ENCODE measurements around the gene TMTC1.

The TMTC1 gene

GRCh38 chr12:29589851-29590250, 193.9 kb downstream of the TMTC1 start:
- Histone ChIP-seq H3K4me1 (ENCODE audit: control insufficient read depth, insufficient read depth, low read length) (no peaks in the 10 kb centered on the region), H3K27me3 (ENCODE audit: control insufficient read depth, insufficient read depth, low read length) (no peaks in the 10 kb centered on the region), H3K36me3 (ENCODE audit: control insufficient read depth, insufficient read depth, low read length) (no peaks in the 10 kb centered on the region), H3K4me3 (ENCODE audit: low read length) (no peak overlapping the region), H3K9ac (ENCODE audit: low read length) (no peak overlapping the region), H3K9me3 (ENCODE audit: control insufficient read depth, low read length) (no peaks in the 10 kb centered on the region)

- H3K9ac ChIP-seq (ENCODE audit: low read length): no peak overlapping the region
- no peaks in the 10 kb centered on the region for H3K4me1 ChIP-seq (ENCODE audit: control insufficient read depth, insufficient read depth, low read length)
- no peak overlapping the region for H3K4me3 ChIP-seq (ENCODE audit: low read length)
- no peaks in the 10 kb centered on the region for H3K9me3 ChIP-seq (ENCODE audit: control insufficient read depth, low read length)
- no peaks in the 10 kb centered on the region for H3K27me3 ChIP-seq (ENCODE audit: control insufficient read depth, insufficient read depth, low read length)
- no peaks in the 10 kb centered on the region for H3K36me3 ChIP-seq (ENCODE audit: control insufficient read depth, insufficient read depth, low read length)
These were observed 194.4 kb downstream of the TMTC1 start for GRCh38 chr12:29589286-29589820.

- H3K9ac ChIP-seq (ENCODE audit: low read length): no peak overlapping the region
- no peak overlapping the region for H3K4me3 ChIP-seq (ENCODE audit: low read length)
- no peaks in the 10 kb centered on the region for H3K36me3 ChIP-seq (ENCODE audit: control insufficient read depth, insufficient read depth, low read length)
- H3K9me3 ChIP-seq (ENCODE audit: control insufficient read depth, low read length): no peaks in the 10 kb centered on the region
- H3K27me3 ChIP-seq (ENCODE audit: control insufficient read depth, insufficient read depth, low read length): no peaks in the 10 kb centered on the region
- peaks cover 8% of the 10 kb centered on the region for H3K4me1 ChIP-seq (ENCODE audit: control insufficient read depth, insufficient read depth, low read length)
These were observed 201.0 kb downstream of the TMTC1 start for GRCh38 chr12:29582677-29583272.

GRCh38 chr12:29582146-29582545, 201.6 kb downstream of the TMTC1 start:
- peaks cover 8% of the 10 kb centered on the region for H3K4me1 ChIP-seq (ENCODE audit: control insufficient read depth, insufficient read depth, low read length)
- no peak overlapping the region for H3K4me3 ChIP-seq (ENCODE audit: low read length)
- H3K27me3 ChIP-seq (ENCODE audit: control insufficient read depth, insufficient read depth, low read length): no peaks in the 10 kb centered on the region
- H3K36me3 ChIP-seq (ENCODE audit: control insufficient read depth, insufficient read depth, low read length): no peaks in the 10 kb centered on the region
- no peaks in the 10 kb centered on the region for H3K9me3 ChIP-seq (ENCODE audit: control insufficient read depth, low read length)
- no peak overlapping the region for H3K9ac ChIP-seq (ENCODE audit: low read length)

- no peaks in the 10 kb centered on the region for H3K36me3 ChIP-seq (ENCODE audit: control insufficient read depth, insufficient read depth, low read length)
- H3K4me3 ChIP-seq (ENCODE audit: low read length): no peak overlapping the region
- no peak overlapping the region for H3K9ac ChIP-seq (ENCODE audit: low read length)
- H3K9me3 ChIP-seq (ENCODE audit: control insufficient read depth, low read length): no peaks in the 10 kb centered on the region
- no peaks in the 10 kb centered on the region for H3K27me3 ChIP-seq (ENCODE audit: control insufficient read depth, insufficient read depth, low read length)
- peaks cover 8% of the 10 kb centered on the region for H3K4me1 ChIP-seq (ENCODE audit: control insufficient read depth, insufficient read depth, low read length)
These were observed 202.1 kb downstream of the TMTC1 start for GRCh38 chr12:29581631-29582030.

GRCh38 chr12:29580971-29581370, 202.8 kb downstream of the TMTC1 start:
- no peaks in the 10 kb centered on the region for H3K9me3 ChIP-seq (ENCODE audit: control insufficient read depth, low read length)
- H3K9ac ChIP-seq (ENCODE audit: low read length): no peak overlapping the region
- H3K4me3 ChIP-seq (ENCODE audit: low read length): no peak overlapping the region
- H3K27me3 ChIP-seq (ENCODE audit: control insufficient read depth, insufficient read depth, low read length): no peaks in the 10 kb centered on the region
- peaks cover 8% of the 10 kb centered on the region for H3K4me1 ChIP-seq (ENCODE audit: control insufficient read depth, insufficient read depth, low read length)
- no peaks in the 10 kb centered on the region for H3K36me3 ChIP-seq (ENCODE audit: control insufficient read depth, insufficient read depth, low read length)

GRCh38 chr12:29578731-29579130, 205.0 kb downstream of the TMTC1 start:
- Histone ChIP-seq H3K27me3 (ENCODE audit: control insufficient read depth, insufficient read depth, low read length) (no peaks in the 10 kb centered on the region), H3K4me1 (ENCODE audit: control insufficient read depth, insufficient read depth, low read length) (peaks cover 8% of the 10 kb centered on the region), H3K9ac (ENCODE audit: low read length) (no peak overlapping the region), H3K4me3 (ENCODE audit: low read length) (no peak overlapping the region), H3K36me3 (ENCODE audit: control insufficient read depth, insufficient read depth, low read length) (no peaks in the 10 kb centered on the region), H3K9me3 (ENCODE audit: control insufficient read depth, low read length) (no peaks in the 10 kb centered on the region)

- peaks cover 8% of the 10 kb centered on the region for H3K4me1 ChIP-seq (ENCODE audit: control insufficient read depth, insufficient read depth, low read length)
- H3K4me3 ChIP-seq (ENCODE audit: low read length): no peak overlapping the region
- H3K9ac ChIP-seq (ENCODE audit: low read length): no peak overlapping the region
- no peaks in the 10 kb centered on the region for H3K36me3 ChIP-seq (ENCODE audit: control insufficient read depth, insufficient read depth, low read length)
- no peaks in the 10 kb centered on the region for H3K27me3 ChIP-seq (ENCODE audit: control insufficient read depth, insufficient read depth, low read length)
- no peaks in the 10 kb centered on the region for H3K9me3 ChIP-seq (ENCODE audit: control insufficient read depth, low read length)
These were observed 205.7 kb downstream of the TMTC1 start for GRCh38 chr12:29578070-29578469.

GRCh38 chr12:29574500-29574899, 209.2 kb downstream of the TMTC1 start:
- Histone ChIP-seq H3K4me1 (ENCODE audit: control insufficient read depth, insufficient read depth, low read length) (no peaks in the 10 kb centered on the region), H3K27me3 (ENCODE audit: control insufficient read depth, insufficient read depth, low read length) (no peaks in the 10 kb centered on the region), H3K36me3 (ENCODE audit: control insufficient read depth, insufficient read depth, low read length) (no peaks in the 10 kb centered on the region), H3K9me3 (ENCODE audit: control insufficient read depth, low read length) (no peaks in the 10 kb centered on the region), H3K4me3 (ENCODE audit: low read length) (no peak overlapping the region), H3K9ac (ENCODE audit: low read length) (no peak overlapping the region)

GRCh38 chr12:29572938-29573337, 210.8 kb downstream of the TMTC1 start:
- no peaks in the 10 kb centered on the region for H3K9me3 ChIP-seq (ENCODE audit: control insufficient read depth, low read length)
- no peaks in the 10 kb centered on the region for H3K27me3 ChIP-seq (ENCODE audit: control insufficient read depth, insufficient read depth, low read length)
- no peak overlapping the region for H3K9ac ChIP-seq (ENCODE audit: low read length)

GRCh38 chr12:29572464-29572863, 211.3 kb downstream of the TMTC1 start:
- H3K9me3 ChIP-seq (ENCODE audit: control insufficient read depth, low read length): no peaks in the 10 kb centered on the region
- no peaks in the 10 kb centered on the region for H3K4me1 ChIP-seq (ENCODE audit: control insufficient read depth, insufficient read depth, low read length)
- H3K9ac ChIP-seq (ENCODE audit: low read length): no peak overlapping the region
- H3K4me3 ChIP-seq (ENCODE audit: low read length): no peak overlapping the region
- no peaks in the 10 kb centered on the region for H3K36me3 ChIP-seq (ENCODE audit: control insufficient read depth, insufficient read depth, low read length)
- H3K27me3 ChIP-seq (ENCODE audit: control insufficient read depth, insufficient read depth, low read length): no peaks in the 10 kb centered on the region

More at GRCh38 chr12:29572938-29573337, 210.8 kb downstream of the TMTC1 start:
- Histone ChIP-seq H3K36me3 (ENCODE audit: control insufficient read depth, insufficient read depth, low read length) (no peaks in the 10 kb centered on the region), H3K4me1 (ENCODE audit: control insufficient read depth, insufficient read depth, low read length) (no peaks in the 10 kb centered on the region), H3K4me3 (ENCODE audit: low read length) (no peak overlapping the region)

- H3K36me3 ChIP-seq (ENCODE audit: control insufficient read depth, insufficient read depth, low read length): no peaks in the 10 kb centered on the region
- peaks cover 11% of the 10 kb centered on the region for H3K27me3 ChIP-seq (ENCODE audit: control insufficient read depth, insufficient read depth, low read length)
- no peak overlapping the region for H3K9ac ChIP-seq (ENCODE audit: low read length)
- no peak overlapping the region for H3K4me3 ChIP-seq (ENCODE audit: low read length)
- no peaks in the 10 kb centered on the region for H3K9me3 ChIP-seq (ENCODE audit: control insufficient read depth, low read length)
- peaks cover 27% of the 10 kb centered on the region for H3K4me1 ChIP-seq (ENCODE audit: control insufficient read depth, insufficient read depth, low read length)
These were observed 214.5 kb downstream of the TMTC1 start for GRCh38 chr12:29569132-29569757.

Measured in mucosa of stomach (tissue), 1 donor.